NT2/D1 (cell line): ENCODE measurements around the gene GRK5.

Experiments used
- YY1 ChIP-seq: IDR thresholded peaks from 2 replicates; pipeline ENCODE4 v1.6.1; 2011; ENCODE audit not compliant: insufficient read length, insufficient read depth
- ZNF274 ChIP-seq: IDR thresholded peaks from 2 replicates; pipeline ENCODE4 v1.6.1; 2011; ENCODE audit warnings: mild to moderate bottlenecking, low read depth, low read length

DNA sequence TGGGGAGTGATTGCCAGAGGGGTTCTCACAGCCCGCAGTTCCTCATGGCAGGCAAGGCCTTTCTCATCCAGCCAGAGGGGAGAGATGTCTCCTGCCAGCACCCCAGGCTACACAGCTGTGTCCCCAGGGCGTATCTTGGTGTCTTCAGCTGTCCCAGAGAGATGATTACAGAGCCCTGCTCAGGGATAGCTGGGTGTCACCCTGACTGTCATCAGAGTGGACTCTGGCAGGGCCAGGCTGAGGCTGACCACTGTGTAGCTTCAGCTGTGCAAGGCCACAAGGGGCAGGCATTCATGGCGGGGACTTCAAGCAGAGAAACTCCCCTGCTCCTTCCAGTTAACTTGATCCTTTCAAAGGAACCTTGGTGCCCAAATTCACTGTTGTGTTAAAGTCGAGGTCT is 211.0 kb downstream of the GRK5 start:
- TF ChIP-seq ZNF274 (no peak), YY1 (no peak)
